Inflammatory macrophage treated with lipopolysaccharide for 1 hour (primary cell): ENCODE results near the gene TEPSIN.
"Not testable (repeated sequence)": the region's sequence is repeated elsewhere in the genome, so short reads cannot be mapped to it uniquely, and the experiment has no call there.

Source experiments
- DNase-seq, 2 donors: peaks; one replicate each; pipeline ENCODE4 v3.0.0-alpha.2; 2020 to 2022

The TEPSIN gene

DNA sequence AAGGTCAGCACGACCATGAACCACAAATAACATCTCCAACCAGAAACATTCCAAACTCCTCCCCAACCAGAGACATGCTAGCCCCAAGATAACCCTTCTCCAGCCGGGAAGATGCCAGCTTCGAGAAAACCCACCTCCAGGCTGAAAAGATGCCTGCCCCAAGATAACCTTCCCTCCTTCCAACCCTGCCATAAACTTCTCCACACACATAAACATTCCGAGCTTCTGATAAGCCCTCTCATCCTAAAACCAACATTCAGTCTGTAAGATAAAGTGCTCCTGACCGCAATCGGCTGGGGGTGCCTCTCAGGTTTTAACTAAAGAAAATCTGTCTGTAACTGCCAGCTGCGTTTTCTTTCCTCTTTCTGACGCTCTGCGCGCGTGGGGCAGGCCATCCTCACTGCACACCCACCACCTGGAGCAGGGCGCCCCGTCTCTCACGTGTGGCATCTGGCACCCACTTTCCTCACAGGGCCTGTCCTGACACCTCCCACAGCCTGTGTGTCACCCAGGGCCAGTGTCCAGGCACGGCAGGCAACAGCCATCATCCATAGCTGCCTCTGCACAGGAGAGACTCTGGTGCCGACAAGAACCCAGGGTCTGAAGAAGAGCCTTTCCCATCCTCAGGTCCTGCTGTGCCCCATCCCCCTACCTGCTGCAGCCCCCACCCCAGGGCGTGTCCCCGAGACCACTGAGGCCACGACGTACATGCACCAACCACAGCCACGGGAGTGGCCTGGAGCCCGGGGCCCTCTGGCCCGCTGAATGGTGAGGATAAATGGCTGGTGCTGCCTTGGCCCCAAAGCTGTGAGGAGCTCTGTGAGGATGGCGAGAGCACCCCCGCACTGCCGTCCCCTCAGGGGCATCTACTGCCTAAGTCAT is 3.7 kb downstream of the TEPSIN start:
- DNase-seq, result no peak

- no peak for DNase-seq
Observed at GRCh38 chr17:81234506-81234855, 4.4 kb downstream of the TEPSIN start.

GRCh38 chr17:81233811-81234505 is 4.9 kb downstream of the TEPSIN start:
- no peak for DNase-seq

- DNase-seq, result no peak
Observed at GRCh38 chr17:81233316-81233715, 5.5 kb downstream of the TEPSIN start.

DNA sequence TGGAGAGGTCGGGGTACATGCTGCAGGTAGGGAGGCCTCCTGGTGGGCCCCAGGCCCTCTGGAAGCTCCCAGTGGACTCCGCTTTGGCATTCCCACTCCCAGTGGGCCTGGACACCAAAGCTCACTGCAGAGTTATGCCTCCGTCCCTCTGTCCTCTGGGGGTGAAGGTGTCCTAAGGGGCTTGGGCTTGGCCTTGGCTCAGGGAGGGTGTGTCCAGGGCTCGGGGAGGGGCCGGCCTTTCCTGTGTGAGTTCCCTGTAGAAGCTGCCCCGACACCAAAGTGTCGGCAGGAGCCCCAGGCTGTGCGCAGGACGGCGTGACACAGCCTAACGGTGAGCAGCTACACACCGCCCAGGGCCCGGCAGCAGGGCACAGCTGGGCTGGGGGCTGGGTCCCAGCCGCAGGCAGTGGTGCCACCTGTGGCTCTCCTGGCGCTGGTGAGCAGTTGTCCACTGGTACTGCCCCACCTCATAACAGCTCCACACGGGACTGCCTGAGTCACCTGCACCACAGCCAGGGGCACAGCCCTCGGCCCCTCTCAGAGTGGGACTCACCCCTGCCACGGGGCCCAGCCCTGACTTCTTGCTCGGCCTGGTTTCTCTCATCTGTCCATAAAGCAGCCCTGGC is 6.1 kb downstream of the TEPSIN start:
- no peak for DNase-seq

GRCh38 chr17:81231766-81232581 is 6.9 kb downstream of the TEPSIN start:
- no peak for DNase-seq

GRCh38 chr17:81231121-81231645 is 7.7 kb downstream of the TEPSIN start:
- no peak for DNase-seq

- DNase-seq, result peak in 1 of 2 donors; percentile 23
Observed at GRCh38 chr17:81230043-81230820, 8.6 kb downstream of the TEPSIN start.

GRCh38 chr17:81229666-81229920 is 9.3 kb downstream of the TEPSIN start:
- no peak for DNase-seq

DNA sequence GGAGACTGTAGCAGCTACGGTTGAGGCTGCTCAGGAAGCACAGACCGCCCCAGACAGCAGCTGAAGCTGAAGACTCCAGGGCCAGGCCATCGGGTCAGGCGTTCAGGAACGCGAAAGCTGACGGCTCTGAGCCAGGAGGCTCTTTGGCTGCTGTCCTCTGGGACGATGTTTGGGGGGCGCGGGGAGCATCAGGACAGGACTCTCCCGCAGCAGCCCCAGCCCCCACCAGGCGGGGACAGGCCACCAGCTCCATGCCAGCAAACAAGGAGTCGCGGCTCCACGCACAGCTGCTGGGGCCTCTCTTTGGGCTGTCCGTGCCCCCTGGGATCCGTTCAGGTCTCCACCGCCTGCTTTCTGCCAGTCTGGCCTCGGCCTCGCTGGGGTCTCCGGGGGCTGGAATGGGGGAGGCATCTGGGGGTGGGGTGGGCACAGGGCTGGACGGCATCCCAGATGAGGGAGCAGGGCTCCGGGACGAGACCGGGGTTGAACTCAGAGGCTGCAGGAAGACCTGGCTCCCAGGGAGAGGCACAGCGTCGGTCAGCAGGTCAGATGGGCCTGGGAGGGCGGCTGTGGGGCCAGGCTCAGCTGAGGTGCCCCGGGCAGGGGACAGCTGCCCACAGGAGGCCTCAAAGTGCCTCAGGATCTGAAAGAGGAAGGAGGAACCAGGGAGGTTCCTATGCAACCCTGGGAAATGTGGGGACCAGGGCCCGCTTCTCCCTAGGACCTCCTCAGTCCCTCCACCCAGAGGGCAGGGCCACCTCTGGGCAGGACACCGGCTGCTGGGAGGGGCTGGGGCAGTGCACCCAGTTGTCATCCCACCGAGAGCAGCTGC is 9.8 kb downstream of the TEPSIN start:
- no peak for DNase-seq

- peak; percentile 55 for DNase-seq
Observed at GRCh38 chr17:81228420-81228819, 10.4 kb downstream of the TEPSIN start.

- not testable (repeated sequence) for DNase-seq
Observed at GRCh38 chr17:81227630-81228029, 11.2 kb downstream of the TEPSIN start.

- DNase-seq, result peak in 1 of 2 donors; percentile 51
Observed at GRCh38 chr17:81223762-81224130, 15.1 kb downstream of the TEPSIN start.

DNA sequence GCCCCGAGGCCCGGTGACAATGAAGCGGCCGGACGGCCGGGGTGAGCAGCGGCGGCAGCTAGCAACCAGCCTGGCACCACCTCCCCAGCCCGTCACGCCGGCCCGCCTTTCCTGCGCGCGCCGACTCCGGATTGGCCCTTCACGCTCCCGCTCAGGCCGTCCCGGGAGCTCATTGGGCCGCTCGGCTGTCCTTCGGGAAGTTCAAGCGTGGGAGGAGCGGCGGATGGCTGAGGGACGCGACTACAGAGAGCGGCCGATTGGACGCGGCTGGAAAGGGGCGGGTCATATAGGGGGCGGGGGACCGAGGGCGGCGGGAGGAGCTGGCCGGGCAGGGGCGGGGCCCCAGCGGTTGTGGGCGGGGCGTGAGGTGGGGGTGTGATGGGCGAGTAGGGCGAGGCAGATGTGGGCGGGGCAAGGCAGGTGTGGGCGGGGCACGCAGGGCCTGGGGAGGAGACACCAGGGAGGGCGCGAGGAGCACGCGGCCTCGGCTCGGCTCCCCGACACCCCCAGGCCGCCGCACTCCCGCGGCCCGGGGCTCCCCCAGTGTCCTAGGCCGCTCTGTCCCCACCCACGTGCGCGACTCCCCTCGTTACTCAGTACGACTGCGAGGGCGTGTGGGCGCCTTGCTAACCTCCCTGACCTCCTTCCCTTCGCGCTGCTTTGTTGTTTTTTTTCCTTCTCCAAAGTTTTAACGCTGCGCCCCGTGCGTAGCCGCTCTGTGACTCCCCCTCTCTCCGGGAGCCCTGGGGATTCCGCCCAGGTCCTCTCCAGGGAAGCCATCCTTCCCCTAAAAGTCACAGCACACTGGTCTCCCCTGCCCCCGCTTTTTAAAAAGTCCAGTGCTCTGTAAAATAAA is 15.7 kb downstream of the TEPSIN start, which contains the start of gene CEP131:
Gene CEP131 (minus strand): TSS at position 60 of the 856 bp plus-strand sequence. CDS start 2,909 bp downstream, outside the sequence.
- DNase-seq, result peak; percentile 96 to 99

DNA sequence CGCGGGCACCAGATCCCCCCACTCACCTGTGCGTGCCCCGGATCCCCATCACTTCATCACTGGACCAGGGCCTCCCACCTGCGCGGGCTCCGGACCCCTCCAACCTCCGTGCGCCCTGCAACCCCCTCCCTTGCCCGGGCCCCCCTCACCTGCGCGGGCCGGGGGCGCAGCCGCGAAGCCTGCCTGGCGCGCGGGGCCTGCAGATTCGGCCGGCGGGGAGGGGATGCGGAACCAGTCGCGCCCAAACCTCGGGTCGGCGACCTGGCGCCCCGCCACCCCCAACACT is 16.3 kb downstream of the TEPSIN start:
- DNase-seq, result no peak

DNA sequence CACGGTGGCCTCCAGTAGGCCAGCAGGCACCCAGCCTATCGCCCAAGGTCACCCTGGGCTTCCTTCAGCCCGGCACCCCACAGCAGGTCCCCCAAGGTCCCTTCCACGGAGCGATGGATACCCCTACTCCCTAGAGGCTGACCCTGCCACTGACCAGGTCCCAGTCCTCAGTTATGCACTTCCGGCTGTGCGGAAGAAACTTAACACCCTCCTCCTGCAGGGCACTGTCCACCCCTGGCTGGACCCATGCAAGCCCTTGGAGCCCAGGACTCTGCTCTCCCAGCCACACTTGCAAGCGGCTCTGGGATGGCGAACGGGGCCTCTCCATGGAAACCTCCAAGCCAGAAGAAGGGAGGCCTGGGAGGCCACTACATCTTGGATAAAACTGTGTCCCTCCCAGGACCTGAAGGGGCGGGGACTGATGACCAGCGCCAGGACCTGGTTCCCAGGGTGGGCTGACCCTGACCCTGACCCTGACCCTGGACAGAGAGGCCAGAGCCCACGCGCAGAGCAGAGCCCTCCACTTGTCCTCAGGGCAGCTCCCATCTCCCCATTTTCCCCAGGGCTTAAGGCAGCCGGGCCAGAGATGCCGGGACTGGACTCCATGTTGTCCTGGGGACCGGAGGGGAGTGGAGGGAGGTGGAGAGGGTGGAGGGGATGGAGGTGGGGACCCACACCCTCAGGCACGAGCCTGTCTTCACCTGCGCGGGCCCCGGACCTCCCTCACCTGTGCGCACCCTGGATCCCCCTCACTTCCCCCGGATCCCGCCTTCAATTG is 16.8 kb downstream of the TEPSIN start:
- DNase-seq, result no peak

GRCh38 chr17:81221371-81221841 is 17.4 kb downstream of the TEPSIN start:
- no peak for DNase-seq

- no peak for DNase-seq
Observed at GRCh38 chr17:81219476-81220180, 19.2 kb downstream of the TEPSIN start.

- DNase-seq, result no peak
Observed at GRCh38 chr17:81218991-81219390, 19.9 kb downstream of the TEPSIN start.
